Activated CD4-positive, CD25-positive, alpha-beta regulatory T cell treated with anti-CD3 and anti-CD28 coated beads, Interleukin-2, amount 50 U/mL, for 16 hours (primary cell): Measurements from ENCODE around the gene HLA-DMB.

Experiments used
- DNase-seq: peaks from one replicate; pipeline ENCODE4 v3.0.0-alpha.2; 2020; ENCODE audit warnings: low read depth, low spot score

The HLA-DMB gene

DNA sequence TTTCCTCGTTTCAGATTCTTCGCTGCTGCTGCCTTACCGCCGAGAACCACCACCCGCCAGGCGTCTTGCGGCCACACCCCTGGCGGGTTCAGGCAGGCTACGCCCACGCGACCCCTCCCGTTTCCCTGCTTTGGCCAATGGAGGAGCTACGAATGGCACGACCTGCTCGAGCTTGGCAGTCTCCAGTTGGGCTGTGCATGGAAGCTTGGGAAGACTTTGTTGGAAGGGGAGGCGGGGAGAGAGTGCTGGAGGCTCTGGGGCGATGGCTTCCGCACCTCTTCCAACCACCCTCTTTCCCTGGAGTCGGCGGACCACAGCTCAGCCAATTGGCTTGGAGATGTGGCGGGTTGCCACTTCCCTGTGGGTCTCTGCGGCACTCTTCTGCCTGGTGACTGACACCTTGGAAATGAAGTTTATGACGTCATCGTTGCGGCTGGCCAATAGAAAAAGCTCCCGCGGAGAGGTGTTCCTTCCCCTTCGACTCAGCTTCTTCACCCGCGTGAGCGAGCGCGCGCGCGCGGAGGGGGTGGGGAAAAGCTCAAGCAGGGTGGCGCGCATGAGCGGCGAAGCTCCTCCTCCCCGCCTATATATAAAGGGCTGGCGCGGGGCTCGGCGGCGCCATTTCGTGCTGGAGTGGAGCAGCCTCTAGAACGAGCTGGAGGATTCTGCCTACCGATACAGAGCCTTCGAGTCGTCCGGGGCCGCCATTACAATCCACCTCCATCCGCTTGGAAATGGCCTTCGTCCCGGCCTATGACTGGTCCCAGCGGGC lies 30.9 kb upstream of the HLA-DMB start:
- peak; percentile 100 for DNase-seq

- no peak for DNase-seq
Measured at GRCh38 chr6:32971242-32971580, 30.4 kb upstream of the HLA-DMB start.

- peak; percentile 58 for DNase-seq
Measured at GRCh38 chr6:32970413-32971241, 29.8 kb upstream of the HLA-DMB start.

- DNase-seq, result peak; percentile 59
Measured at GRCh38 chr6:32969685-32970412, 29.0 kb upstream of the HLA-DMB start.

- DNase-seq, result peak; percentile 28
Measured at GRCh38 chr6:32968867-32969684, 28.2 kb upstream of the HLA-DMB start.

DNA sequence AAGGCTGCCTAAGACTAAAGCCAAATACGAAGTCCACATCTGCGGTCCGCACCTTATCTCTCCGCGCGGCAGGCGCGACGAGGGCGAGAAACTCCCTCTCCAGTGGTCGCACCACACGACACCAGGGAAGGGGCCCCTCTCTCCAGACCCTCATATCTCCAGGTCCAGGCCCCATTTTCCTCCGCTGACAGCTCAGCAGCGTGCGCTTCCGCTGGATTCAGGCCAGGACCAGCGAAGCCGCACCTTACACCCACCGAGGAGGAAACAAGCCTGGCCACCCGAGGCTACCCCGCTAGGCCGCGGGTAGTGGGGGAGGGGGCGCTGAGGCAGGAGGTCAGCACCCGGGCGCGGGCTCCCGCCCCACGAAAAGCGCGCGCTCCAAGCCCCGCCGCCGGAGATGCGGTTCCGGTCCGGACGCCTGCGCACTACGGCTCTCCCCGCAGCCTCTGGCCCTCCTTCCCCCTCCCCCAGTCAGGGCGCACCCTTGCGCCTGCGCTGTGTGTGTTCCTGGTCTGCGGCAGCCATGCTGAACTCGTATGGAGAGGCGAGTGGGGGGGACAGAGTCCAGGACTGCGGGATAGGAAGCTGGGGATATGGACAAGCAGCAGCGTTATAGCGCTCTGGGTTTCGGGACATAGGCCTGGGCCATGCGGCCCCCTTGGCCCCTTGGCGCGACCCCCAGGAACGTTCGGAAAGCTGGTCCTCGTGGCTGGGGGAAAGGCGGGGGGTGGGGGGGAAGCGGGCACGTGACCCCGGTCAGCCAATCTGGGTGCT lies 27.5 kb upstream of the HLA-DMB start, which contains the start of gene BRD2:
BRD2 (plus strand) TSS at position 502 of the 774 bp plus-strand sequence. CDS start 4,305 bp downstream, outside the sequence.
- DNase-seq, result peak; percentile 97

DNA sequence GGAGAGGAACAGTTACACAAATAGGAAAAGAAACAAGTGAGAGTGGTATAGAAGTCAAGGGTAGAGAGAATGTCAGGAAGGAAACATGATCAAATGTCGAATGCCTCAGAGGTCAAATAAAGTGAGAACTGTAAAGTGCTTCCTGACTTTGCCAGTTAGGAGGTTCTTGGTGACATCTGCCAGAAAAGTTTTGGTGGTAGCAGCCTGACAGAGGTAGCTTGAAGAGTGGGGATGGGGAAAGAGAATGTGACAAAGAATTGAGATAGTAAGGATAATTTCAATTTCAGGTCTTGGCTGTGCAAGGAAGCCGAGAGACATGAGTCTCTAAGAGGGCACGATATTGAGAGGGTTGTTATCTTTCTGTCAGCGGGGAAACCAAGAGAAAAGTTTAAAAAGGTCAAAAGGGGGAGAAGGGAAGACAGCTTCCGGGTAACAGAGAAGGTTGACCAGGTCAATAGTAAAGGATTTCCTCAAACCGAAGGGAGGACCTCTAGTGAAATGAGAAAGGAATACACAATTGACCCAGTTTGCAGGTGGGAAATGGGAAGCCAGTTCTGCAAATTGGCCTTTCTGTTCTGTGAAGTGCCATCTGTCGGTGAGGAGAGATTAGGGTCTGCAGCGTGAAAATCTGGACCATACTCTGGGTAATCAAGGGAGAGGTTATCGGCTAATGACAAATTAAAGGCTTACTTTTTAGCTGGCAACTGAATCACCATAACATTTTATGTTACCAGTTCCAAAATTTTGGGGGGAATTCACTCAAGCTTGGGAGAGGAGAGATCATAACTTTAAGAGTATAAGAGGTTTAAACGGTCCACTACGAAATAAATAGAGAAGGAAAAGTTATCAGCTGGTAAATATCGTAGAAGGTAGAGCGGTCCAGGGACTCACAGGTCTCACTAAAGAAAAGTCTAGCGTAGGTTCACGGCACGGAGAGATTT lies 26.6 kb upstream of the HLA-DMB start:
- DNase-seq, result no peak

DNA sequence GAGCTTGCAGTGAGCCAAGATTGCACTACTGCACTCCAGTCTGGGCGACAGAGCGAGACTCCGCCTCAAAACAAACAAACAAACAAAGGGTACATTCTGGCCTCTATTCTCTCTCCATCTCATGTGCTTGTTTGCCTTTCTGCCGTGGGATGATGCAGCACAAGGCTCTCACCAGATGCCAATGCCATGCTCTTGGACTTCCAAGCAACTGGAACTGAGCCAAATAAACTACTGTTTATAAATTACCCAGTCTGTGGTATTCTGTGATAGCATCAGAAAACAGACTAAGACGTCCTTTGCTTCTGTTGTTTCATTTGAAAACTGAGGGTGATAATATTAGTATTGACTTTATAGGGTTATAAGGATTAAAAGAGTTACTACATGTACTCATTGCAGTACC lies 23.9 kb upstream of the HLA-DMB start:
- DNase-seq, result no peak

DNA sequence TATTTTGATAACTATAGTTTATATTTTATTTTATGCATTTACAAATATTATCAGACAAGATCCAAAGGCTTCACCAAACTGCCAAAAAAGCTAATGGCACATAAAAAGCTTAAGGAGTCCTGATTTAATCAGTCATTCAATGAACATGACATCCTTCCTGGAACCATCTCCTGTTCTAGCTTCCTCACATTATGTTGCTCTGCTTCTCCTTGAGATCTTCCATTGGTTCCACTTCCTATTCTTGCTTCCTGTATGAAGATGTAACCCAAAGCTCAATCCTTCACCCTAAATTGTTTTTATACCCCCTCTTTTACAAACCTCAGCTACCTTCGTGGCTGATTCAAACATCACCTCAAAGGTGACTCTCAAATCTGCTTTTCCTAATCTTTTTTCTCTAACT lies 23.0 kb upstream of the HLA-DMB start:
- no peak for DNase-seq

DNA sequence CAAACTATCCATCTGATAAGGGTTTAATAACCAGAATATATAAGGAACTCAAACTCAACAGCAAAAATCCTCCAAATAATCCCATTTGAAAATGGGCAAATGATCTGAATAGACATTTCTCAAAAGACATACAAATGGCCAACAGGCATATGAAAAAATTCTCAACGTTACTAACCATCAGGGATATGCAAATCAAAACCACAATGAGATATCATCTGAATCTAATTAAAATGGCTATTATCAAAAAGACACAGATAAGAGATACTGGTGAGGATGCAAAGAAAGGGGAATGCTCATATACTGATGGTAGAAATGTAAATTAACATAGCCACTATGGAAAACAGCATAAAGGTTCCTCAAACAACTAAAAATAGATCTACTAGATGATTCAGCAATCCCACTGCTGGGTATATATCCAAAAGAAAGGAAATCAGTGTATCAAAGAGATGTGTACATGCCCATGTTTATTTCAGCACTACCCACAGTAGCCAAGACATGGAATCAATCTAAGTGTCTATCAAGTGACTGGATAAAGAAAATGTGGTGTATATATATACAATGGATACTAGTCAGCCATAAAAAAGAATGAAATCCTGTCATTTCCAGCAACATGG lies 21.5 kb upstream of the HLA-DMB start:
- DNase-seq, result no peak

- no peak for DNase-seq
Measured at GRCh38 chr6:32960563-32960962, 19.7 kb upstream of the HLA-DMB start.

DNA sequence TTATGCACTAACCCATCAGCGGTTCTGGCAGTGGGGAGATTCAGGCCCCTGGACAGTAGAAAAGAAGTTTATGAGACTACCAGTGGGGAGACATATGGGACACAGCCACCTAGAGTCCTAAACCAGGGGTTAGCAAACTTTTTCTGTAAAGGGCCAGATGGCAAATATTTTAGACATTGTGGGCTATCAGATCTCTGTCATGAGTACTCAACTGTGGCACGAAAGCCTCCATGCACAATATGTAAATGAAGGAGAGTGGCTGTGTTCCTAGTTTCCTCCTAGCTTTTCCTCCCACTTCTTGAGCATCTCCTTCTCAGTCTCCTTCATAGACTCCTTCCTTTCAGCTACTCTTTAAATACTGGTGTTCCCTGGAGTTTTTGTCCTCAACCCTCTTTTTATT lies 15.3 kb upstream of the HLA-DMB start:
- no peak for DNase-seq

DNA sequence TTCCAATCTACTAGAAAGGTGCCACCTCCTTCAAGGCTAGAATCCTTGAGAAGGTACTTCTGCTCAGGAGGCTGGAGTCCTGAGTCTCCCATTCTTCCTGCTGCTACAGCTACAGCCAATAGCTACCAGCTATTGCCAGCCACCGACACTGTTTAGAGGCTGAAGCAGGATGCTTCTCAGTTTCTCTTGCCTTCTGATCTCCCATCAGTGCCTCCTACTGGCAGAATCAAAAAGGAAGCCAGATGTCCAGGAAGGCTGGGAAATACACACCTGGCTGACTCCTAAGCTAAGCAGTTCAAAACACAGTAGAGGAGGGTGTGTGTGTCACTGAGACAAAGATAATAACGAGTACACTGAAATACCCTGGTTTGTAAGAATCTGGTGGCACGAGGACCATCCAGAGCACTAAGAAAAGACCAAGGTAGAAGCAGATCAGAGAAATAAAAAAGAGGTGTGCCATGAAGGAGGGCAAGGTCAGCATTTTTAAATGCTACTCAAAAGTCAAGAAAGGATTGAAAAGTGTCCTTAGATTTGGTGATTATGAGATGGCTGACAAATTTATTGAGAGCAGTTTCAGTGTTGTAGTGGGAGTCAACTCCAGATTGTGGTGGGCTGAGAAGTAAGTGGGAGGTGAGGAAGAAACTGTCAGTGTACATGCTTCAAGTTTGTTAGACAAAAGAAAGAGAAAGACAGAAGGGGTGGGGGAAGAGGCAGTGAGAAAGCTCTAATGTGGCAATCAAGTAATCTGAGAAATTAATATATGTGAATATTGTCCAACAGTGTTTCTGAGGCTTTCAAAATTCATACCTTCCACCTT lies 14.4 kb upstream of the HLA-DMB start:
- no peak for DNase-seq

- DNase-seq, result no peak
Measured at GRCh38 chr6:32954267-32954666, 13.4 kb upstream of the HLA-DMB start.

DNA sequence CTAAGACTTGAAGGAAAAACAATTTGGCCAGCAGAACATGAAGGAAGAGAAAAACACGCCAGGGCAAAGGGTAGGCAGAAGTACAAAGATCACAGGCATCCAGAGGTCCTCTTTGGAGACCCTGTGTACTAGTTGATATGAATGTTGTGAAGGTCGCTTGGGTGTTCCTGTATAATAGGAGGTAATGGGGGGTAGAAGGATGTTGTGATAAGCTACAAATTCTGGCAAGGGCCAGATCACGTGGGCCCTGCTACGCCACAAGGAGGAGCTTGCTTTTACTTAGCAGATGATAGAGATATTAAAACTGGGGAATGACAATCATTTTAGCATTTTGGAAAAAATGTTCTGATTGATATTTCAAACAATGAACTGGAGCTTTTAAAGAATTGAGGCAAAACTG lies 12.9 kb upstream of the HLA-DMB start:
- no peak for DNase-seq

DNA sequence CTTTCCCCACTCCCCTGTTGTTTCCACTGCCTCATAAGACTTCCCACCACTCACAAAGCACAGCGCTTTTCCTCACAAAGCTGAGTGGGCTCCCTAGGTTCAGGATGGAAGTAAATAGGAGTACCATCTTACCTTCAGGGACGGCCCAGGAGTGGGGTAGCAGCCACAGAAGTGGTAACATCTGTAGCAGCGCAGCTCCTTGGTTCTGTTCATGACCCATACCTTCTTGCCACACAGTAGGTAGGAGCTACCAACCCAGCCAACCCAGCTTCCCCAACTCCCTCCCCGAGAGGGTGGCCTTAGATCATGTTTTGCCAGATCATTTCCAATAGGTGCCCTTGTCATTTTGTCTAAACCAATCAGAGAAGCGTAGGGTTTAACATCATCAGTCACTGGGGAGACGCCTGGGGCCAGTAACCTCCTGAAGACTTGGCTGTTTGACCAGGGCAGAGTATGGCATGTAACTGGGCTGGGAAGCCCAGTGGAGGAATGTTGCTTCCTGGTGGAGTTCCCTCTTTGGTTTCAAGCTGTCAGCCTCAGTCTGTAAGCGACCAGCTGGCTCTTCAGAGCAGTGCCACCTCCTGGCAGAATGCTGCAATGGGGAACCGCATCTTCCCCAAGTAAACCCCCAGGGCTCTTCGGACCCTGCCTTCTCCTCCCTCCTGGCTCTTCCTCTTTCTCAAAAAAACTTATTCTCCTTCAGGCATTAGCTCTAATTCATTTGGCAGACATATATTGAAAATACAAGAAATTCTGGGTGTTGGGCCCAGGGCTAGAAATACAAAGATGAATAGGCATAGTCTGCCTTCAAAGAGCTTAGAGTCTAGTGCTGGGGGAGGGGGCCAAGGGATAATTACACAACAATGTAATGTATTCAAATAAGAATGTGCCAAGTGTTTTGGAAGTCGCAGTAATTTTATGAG lies 12.2 kb upstream of the HLA-DMB start, which contains the start of gene HLA-DMA:
HLA-DMA (minus strand) TSS at position 281 of the 923 bp plus-strand sequence; CDS start at position 220, 61 bp downstream.
- peak; percentile 53 for DNase-seq

DNA sequence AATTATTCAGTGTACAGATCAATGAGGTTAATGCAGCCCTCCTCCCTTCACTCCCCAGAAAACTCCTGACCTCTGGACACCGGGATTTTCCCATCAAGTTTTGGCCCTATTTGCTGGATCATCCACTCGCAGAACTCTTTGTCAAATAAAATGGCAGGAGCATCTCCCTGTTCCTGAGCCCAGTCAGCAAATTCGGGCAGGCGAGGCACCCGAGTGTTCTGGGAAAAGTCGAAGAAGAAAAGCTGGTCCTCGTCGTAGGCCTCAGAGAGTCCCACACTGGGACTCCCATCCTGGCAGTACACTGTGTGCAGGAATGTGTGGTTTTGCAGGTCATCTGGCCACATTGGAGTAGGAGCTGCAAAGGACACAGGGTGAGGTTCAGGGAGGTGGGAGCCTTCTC lies 9.6 kb upstream of the HLA-DMB start:
- no peak for DNase-seq
